OCI-LY3 (cell line): ENCODE measurements around the gene ACP6.

Experiments used
- EZH2phosphoT487 ChIP-seq: fragments of 200-600 bp; shearing (Covaris generic); IDR thresholded peaks from 2 replicates; pipeline ENCODE4 v1.6.1; 2018; ENCODE audit warnings: antibody characterized with exemption, mixed run types, low read depth
- TF ChIP-seq, protein P1 (sequence below): fragments of 200-600, 300-600 bp; sonication (generic); IDR thresholded peaks from 2 replicates; pipeline ENCODE4 v1.5.1; 2014; ENCODE audit warnings: antibody characterized with exemption, low read length, low read depth

GRCh38 chr1:147622731-147623130 lies 47.6 kb downstream of the ACP6 start:
- TF ChIP-seq, protein P1, sequence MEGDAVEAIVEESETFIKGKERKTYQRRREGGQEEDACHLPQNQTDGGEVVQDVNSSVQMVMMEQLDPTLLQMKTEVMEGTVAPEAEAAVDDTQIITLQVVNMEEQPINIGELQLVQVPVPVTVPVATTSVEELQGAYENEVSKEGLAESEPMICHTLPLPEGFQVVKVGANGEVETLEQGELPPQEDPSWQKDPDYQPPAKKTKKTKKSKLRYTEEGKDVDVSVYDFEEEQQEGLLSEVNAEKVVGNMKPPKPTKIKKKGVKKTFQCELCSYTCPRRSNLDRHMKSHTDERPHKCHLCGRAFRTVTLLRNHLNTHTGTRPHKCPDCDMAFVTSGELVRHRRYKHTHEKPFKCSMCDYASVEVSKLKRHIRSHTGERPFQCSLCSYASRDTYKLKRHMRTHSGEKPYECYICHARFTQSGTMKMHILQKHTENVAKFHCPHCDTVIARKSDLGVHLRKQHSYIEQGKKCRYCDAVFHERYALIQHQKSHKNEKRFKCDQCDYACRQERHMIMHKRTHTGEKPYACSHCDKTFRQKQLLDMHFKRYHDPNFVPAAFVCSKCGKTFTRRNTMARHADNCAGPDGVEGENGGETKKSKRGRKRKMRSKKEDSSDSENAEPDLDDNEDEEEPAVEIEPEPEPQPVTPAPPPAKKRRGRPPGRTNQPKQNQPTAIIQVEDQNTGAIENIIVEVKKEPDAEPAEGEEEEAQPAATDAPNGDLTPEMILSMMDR, result no peak
- TF ChIP-seq EZH2phosphoT487, result no peak
